ENCODE results near the gene RIPOR2.
"Not testable (repeated sequence)": the region's sequence is repeated elsewhere in the genome, so short reads cannot be mapped to it uniquely, and the experiment has no call there.

Gene RIPOR2

DNA sequence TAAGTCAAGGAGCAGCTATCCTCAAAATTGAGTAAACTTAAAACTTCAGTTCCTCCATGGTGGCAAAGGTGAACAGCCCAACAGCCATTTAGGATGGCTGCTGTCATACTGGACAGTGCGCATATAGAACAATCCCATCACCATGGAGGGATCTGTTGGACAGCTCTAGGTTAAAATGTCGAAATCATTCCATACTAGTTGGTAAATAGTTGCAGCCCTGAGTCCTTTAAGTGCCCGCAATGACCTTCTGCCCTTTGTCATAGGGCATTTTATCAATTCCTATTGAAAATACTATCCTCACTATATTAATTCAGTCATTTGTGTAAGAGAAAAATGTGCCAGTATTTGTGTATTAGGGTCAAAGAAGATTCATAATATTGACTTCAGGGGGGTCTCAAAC lies 128.2 kb downstream of the RIPOR2 start:
- DNase-seq (ENCODE audit: low spot score) = no peak

DNA sequence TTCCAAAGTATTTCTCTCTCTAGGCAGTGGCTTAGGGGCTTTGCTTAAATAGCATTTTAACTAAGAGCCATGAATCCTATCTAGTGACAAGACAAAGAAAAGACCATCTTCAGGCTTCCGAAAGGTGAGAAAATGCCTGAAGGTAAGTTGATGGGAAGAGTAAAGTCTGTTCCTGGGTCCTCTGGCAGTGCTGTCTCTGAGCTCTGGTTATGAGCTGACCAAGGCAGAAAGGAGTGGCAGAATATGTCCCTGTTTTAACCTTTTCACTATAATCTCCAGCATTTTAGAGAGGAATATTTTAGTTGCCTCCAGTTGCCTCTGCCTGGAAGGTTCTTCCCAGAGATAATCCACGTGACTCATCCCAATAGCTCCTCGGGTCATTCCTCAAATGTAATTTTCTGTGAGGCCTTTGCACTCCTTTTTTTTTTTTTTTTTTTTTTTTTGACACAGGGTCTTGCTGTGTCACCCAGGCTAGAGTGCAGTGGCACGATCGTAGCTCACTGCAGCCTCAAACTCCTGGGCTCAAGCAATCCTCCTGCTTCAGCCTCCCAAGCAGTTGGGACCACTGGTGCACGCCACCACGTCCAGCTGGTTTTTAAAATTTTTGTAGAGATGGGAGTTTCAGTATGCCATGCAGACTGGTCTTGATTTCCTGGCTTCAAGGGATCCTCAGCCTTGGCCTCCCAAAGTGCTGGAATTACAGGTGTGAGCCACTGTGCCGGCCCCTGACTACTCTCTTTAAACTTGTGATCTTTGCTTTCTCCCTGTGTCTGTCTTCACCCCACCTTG lies 133.3 kb downstream of the RIPOR2 start:
- no peak for DNase-seq (ENCODE audit: low spot score)

DNA sequence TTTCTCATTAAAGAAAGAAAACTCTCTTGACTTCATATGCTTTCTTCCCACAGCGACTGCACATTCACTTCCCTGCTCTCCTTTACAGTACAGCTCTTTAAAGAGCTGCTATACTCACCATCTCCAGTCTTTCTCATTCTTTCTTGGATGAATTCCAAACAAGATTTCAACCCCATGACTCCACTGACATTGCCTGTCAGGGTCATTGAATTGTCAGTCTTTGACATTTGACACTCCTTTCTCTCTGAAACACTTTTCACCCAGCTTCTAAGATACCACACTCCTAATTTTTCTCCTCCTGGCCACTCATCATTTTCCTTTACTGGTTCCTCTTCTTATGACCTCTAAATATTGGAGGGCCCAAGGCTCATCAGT lies 136.2 kb downstream of the RIPOR2 start:
- DNase-seq (ENCODE audit: low spot score) = no peak

DNA sequence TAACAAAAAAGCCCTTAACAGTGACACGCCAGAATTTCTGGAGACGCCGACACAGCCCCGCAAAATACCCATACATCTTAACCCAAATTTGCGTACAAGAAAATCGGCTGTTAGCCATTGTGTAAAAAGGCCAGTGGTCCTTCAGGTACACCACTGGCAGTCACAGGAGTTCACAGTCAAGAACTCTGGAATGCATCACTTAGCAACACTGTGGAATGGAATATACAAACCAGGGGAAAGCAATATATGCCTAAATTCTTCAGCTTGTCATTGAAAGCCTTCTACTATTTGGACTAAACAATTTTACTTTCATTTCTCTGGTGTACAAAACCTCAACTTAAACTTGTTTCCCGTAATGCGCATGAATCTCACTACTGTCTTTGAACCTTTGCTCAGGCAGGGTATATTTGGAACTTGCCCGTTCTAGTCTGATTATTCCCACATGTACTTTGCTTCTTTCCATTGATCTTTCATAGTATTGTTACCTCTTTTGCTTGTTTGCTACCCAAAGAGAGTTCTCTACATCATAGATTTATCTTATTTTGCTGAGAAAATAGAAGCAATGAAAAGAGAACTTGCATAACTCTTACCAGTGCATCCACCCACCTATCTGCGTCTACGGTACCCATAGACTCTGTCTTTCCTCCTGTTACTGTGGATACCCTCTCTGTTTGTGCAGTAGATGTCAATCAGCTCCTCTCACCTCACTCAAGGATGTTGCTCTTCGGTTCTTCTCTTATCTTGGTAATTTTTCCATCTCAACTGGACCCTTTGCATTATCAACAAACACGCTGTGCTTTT lies 136.8 kb downstream of the RIPOR2 start, which contains the start of gene ARMH2:
TSS of gene ARMH2 (minus strand) at position 178 of the 801 bp plus-strand sequence. CDS start at position 118, 60 bp downstream.
- no peak for DNase-seq (ENCODE audit: low spot score)

DNA sequence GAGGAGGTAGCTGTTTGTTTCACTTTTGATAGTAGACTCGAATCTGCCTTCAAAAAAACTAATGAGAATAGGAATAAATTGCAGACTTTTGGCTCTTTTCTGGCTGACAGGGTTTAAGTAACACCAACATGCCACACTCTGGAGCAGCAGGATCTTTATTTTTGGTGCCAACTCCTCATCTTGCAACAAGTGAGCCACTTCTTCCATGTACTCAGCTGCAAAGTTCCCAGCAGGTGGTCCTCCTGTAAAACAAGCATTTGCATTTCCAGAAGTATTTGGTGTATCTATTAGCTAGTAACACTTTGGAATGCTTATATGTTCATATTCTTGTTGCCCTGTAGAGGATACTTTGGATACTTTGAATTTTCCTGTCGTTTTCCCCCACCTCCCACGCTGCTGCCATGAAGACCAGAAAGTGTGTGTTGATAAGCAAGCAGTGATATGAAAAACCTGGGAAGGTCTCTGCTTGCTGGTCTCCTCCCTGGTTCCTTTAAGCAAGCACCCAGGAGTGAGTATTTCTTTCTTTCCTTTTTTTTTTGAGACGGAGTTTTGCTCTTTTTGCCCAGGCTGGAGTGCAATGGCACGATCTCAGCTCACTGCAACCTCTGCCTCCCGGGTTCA lies 138.1 kb downstream of the RIPOR2 start:
- DNase-seq (ENCODE audit: low spot score) = no peak

DNA sequence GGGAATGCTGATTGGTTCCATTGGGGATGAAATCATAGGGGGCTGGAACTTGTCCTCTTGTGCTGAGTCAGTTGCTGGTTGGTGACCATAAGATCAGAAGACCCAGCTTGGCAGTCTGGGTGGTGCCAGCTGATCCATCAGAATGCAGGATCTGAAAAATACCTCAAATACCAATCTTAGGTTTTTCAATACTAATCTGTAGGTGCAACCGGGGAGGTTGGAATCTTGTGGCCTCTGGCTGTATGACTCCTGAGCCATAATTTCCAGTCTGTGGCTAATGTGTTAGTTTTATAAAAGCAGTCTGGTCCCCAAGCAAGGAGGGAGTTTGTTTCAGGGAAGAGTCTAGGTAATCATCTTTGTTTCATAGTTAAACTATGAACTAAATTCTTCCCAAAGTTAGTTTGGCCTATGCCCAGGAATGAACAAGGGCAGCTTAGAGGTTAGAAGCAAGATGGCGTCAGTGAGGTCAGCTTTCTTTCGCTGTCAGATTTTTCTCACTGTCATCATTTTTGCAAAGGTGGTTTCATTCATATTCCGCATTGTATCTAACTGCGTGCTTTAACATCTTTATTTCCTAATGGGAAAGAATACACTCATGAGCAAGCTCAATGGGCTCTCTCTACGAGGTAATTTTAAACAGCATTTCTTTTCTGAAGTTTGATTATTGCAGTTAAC lies 139.0 kb downstream of the RIPOR2 start:
- no peak for DNase-seq (ENCODE audit: low spot score)

DNA sequence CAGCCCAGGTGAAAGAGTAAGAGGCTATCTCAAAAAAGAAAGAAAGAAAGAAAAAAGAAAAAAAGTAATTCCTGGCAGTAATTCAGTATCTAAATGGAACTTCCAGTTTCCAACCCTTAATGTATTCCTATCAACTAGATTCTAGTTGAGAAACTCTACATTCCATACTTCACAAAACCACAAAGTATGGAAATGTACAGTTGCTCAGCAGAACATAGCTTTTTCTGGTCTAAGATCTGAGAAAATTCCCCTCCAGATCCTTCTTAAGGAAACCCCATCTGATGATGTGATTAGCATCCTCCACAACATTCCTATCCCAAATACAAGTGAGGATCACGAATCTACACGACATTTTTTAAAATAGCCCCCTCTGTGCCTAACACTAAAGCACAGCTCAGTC lies 140.7 kb downstream of the RIPOR2 start:
- no peak for DNase-seq (ENCODE audit: low spot score)

DNA sequence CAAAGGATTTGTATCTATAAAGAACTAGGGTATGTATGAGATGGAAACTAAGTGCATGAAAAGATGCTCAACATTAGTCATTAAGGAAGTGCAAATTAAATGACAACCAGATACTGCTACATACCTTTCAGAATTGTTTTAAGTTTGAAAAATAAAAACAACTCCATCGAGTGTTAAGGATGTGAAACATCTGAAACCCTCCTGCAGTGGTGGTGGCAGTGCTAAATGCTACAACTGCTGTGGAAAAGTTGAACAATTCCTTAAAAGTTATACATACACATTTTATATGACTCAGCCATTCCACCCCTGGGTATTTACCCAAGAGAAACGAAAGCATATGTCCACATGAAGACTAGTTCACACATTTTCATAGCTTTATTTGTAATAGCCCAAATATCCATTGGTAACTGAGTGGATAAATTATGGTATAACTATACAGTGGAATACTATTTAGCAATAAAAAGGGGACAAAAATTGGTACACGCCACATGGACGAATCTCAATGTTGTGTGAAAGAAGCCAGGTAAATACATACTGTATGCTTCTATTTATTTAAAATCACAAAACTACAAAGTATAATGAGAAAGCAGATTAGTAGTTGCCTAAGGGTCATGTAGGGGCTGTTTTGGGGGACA lies 147.6 kb downstream of the RIPOR2 start:
- no peak for DNase-seq (ENCODE audit: low spot score)

DNA sequence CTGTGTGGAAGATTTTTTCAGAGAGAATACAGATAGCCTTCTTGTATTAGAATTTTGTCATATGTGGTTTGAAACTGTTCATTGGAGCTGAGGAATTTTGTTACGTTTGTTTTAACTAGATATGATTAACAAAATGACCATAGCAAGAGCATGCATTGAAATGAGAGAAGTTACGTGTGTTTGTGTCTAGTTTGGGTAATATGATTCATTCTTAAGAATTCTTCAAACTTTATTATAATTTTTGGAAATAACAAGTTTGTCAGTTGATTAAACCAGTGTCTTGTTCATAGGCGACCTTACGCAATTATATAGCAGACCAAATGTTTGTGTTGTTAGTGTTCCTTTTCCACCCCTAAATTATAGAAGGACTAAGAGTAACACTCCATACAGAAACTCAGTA lies 155.6 kb downstream of the RIPOR2 start:
- no peak for DNase-seq (ENCODE audit: low spot score)

DNA sequence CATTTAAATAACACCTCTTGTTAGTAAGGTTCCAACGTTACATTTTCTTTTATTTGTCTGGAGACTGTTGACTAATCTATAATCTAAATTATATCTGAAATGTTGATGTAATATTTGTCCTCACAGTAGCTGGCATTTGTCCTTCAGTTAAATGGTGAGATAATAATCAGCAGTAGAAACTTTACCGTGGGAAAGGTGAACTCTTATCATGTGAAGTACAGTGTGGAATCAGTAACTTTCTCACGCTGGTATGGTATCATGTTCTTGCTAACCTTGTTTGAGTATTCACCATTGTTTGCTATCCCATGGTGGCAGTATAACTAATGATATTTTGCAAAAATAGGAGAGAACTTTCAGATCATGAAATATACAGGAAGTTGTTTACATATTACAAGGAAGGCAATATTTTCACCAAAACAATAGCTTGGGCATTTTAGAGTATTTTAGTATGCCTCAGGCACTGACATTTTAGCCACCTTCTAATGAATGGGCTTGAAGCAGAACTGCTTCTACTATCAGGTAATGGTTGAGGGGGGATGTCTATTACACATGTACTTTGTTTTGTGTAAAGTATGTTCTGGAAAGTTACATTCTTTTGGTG lies 156.2 kb downstream of the RIPOR2 start:
- DNase-seq (ENCODE audit: low spot score) = no peak

DNA sequence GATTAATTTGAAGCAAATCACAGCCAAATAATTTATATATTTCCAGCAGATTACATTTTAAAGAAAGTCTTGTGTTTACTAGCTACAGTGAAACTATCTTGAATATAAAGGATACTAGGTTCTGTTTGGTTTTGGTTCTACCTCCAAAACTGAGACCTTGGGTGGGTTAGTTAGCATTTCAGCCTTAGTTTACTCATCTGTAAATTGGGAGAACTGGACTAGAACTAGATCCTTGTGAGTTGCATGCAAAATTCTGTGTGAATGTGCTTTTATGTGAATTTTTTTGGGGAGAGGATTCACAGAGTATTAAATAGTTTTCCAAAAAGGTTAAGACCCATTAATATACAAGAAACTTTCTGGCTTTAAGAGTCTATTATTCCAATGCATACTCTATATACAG lies 156.9 kb downstream of the RIPOR2 start:
- DNase-seq (ENCODE audit: low spot score) = no peak

DNA sequence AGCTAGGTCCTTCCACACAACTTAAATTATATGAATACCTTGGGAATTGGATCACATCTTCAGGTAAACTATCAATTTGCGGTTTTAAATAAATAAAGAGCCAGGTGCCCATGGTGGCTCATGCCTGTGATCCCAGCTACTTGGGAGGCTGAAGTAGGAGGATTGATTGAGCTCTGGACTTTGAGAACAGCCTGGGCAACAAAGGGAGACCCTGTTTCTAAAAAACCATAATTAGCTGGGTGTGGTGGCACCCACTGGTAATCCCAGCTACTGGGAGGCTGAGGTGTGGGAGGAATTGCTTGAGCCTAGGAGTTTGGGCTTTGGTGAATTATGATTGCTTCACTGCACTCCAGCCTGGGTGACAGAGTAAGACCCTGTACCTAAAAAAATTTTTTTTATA lies 157.6 kb downstream of the RIPOR2 start:
- DNase-seq (ENCODE audit: low spot score) = no peak

DNA sequence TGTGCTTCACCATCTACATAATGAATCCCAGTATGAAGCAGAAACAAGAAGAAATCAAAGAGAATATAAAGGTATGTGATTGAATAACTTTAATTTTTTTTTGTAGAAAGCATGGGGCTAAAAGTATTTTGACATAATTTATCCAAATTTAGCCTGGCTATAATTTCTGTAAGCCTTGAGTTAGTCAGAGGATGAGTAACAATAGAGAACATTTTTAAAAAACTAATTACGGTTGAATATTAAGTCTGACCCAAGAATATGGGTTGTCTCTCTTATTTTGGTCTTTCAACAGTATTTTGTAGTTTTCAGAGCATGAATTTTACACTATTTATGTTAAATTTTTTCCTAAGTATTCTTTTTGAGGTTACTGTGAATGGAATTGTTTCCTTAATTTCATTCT lies 158.5 kb downstream of the RIPOR2 start:
- DNase-seq (ENCODE audit: low spot score) = no peak

DNA sequence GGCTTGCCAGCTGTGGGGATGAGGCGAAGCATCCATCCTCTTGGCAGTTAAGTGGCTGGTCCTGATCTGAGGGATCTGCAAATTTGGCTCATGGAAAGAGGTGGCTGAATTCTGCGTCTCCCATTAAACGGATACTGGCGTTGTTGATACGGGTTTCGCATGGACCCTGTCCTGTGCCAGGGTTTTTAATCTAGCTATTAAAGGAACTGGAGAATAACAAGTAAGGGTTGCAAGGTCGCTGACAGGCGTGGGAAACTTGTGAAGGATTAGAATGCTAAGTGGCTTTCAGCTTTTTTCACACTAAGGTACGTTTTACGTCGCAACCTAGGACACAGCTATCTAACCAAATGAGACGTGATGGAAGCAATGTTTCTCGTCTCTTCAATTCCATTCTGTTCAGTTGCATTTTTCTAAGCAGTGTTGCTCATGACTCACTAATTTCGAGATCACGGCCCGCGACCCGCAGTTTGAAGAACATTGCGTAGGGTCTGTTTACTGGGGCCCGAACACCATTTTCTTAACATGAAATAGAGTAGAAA lies 160.2 kb downstream of the RIPOR2 start:
- peak; percentile 20 for DNase-seq (ENCODE audit: low spot score)

DNA sequence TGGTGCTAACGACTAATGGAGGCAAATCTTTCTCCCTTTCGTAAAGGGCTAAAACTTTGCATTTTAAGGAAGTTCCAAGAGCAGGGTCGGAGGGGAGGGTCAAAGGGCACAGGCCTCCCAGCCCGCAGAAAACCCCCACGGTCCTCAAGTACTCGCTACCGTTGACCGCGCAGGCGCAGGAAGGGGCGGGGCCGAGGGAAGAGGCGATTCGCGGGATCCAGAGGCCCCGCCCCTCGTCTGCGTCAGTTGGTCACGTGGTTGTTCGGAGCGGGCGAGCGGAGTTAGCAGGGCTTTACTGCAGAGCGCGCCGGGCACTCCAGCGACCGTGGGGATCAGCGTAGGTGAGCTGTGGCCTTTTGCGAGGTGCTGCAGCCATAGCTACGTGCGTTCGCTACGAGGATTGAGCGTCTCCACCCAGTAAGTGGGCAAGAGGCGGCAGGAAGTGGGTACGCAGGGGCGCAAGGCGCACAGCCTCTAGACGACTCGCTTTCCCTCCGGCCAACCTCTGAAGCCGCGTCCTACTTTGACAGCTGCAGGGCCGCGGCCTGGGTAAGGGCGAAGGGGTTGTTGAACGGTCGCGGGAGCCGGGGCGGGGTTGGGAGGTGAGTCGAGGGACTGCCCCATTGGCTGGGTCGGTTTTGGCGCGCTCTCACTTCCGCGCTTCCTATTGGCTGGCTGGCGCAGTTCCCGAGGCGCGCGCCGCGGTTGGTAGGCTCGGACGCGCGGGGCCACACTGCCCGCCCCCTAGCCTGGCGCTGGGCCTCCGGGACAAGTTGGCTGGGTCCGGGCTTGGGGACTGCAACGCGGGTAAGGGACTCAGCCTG lies 160.9 kb downstream of the RIPOR2 start, which contains the start of gene GMNN:
TSS of gene GMNN (plus strand) at position 242 of the 824 bp plus-strand sequence. CDS start 2,310 bp downstream, outside the sequence.
- peak; percentile 98 for DNase-seq (ENCODE audit: low spot score)

DNA sequence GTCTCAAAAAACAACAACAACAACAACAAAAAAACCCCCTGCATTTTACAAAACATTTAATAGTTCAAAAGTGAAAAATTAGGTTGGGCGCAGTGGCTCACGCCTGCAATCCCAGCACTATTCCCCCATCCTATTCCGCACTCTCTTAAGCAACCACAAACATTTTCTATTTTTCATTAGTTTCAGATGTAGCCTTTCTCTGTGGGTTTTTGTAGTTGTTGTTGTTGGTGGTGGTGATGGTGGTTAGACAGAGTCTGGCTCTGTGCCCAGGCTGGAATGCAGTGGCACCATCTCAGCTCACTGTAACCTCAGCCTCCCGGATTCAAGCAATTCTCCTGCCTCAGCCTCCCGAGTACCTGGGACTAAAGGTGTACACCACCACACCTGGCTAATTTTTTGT lies 167.4 kb downstream of the RIPOR2 start:
- DNase-seq (ENCODE audit: low spot score) = no peak

DNA sequence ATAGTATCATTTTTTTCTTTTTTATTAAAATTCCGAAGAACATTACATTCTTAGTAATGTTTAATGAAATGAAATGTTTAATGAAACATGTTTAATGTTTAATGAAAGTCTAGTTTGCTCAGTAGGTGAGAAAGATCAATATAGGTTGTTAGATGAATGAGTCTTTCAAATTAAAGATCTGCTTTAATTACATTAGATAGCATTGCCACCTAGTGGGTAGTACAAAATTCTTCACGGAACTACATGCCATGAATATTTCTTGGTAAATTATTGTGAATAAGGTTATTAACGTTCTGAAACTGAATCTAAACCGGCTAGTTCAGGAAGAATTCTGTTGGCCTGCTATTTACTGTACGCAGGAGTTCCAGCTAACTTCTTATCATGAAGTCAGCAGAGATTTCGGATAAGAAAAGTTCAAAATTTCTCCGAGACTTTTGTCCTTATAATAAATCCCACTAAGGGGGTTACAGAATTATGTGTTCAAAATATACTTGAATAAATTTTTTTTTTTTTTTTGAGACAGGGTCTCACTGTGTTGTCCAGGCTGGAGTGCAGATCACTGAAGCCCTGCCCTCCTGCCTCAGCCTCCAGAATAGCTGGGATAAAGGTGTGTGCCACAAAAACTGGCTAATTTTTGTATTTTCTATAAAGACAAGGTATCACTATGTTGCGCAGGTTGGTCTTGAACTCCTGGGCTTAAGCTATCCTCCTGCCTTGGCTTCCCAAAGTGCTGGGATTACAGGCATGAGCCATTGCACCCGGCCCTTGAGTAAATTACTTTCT lies 168.9 kb downstream of the RIPOR2 start:
- peak; percentile 57 for DNase-seq (ENCODE audit: low spot score)

DNA sequence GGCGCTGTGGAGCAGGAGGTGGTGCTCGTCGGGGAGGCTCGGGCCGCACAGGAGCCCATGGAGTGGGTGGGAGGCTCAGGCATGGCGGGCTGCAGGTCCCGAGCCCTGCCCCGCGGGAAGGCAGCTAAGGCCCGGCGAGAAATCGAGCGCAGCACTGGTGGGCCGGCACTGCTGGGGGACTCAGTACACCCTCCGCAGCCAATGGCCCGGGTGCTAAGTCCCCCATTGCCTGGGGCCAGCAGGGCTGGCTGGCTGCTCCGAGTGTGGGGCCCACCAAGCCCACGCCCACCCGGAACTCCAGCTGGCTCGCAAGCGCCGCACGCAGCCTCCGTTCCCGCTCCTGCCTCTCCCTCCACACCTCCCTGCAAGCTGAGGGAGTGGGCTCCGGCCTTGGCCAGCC lies 169.8 kb downstream of the RIPOR2 start:
- DNase-seq (ENCODE audit: low spot score) = not testable (repeated sequence)
